HG03159 (cell line): ENCODE data around the gene VKORC1L1.
"Not testable (repeated sequence)": the region's sequence is repeated elsewhere in the genome, so short reads cannot be mapped to it uniquely, and the experiment has no call there.

ENCODE experiments used
- ATAC-seq: cut with Tn5 transposase; IDR thresholded peaks from one replicate; pipeline ENCODE4 v1.9.1; 2021; ENCODE audit warnings: mild to moderate bottlenecking, moderate library complexity; ENCODE audit not compliant: unreplicated experiment

The VKORC1L1 gene

DNA sequence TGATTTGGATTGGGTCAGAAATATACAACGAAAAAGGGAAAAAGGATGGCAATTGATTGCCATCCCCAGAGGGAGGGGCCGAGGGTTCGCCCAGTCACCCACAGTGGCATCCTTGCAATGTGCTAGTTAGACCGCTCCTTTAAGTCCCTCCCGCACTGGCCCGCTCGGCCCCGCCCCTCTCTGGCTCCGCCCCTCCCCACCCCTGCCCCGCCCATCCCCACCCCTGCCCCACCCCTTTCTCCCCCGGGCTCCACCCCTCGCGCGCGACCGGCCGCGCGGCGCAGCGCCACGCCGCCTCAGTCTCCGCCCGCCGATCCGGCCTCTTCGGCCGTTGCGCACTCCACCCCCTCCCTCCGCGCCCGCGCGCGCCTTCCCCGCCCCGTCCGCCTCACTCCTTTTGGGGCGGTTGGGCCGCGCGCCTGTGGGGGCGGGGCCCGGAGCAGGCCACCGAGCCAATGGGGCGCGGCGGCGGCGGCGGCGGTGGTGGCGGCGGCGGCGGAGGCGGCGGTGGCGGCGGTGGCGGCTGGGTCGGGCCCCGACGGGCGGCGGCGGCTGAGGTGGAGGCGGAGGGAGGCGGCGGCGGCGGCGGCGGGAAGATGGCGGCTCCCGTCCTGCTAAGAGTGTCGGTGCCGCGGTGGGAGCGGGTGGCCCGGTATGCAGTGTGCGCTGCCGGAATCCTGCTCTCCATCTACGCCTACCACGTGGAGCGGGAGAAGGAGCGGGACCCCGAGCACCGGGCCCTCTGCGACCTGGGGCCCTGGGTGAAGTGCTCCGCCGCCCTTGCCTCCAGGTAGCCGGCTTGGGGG is at the start of gene VKORC1L1:
TSS of gene VKORC1L1 (plus strand) at position 299 of the 806 bp plus-strand sequence. CDS start at position 597, 298 bp downstream.
- peak; percentile 79 for ATAC-seq

DNA sequence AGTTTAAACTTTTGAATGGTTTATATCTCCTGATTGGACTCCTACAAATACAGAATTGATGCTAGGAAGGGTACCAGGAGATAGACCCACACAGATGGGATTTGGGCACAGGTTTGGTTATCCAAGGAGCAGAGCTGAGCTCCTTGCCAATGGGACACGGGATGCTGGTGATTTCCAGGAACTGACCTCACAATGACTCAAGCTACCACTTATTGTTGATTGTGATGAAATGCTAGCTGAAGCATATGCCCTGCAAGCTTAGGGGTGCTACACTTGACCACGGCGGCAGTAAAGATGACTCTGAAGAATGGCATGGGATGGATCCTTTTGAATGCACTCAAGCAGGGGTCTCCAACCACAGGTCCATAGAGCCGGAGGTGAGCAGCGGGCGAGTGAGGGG is 45.5 kb upstream of the VKORC1L1 start:
- ATAC-seq, result no peak

DNA sequence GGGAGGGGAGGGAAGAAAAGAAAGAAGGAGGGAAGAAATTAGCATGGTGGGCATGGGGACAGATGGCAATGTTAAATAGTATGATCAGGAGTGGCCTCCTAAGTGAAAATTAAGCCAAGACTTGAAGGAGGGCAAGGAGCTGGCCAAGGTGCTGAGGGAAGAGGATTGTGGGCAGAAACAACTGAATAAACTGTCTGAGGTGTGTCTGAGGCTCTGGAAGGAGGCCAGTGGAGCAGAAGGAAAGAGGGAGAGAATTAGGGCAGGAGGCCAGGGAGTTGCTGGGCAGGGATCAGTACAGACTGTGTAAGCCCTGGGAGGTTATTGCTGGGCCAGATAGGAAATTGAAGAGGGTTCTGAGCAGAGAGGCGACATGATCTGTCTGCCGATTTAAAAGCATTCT is 40.6 kb upstream of the VKORC1L1 start:
- no peak for ATAC-seq

GRCh38 chr7:65836684-65837083 is 36.2 kb upstream of the VKORC1L1 start:
- ATAC-seq, result not testable (repeated sequence)

GRCh38 chr7:65837541-65837956 is 35.3 kb upstream of the VKORC1L1 start:
- ATAC-seq, result not testable (repeated sequence)

- ATAC-seq, result no peak
Measured at GRCh38 chr7:65839846-65840245, 33.0 kb upstream of the VKORC1L1 start.

DNA sequence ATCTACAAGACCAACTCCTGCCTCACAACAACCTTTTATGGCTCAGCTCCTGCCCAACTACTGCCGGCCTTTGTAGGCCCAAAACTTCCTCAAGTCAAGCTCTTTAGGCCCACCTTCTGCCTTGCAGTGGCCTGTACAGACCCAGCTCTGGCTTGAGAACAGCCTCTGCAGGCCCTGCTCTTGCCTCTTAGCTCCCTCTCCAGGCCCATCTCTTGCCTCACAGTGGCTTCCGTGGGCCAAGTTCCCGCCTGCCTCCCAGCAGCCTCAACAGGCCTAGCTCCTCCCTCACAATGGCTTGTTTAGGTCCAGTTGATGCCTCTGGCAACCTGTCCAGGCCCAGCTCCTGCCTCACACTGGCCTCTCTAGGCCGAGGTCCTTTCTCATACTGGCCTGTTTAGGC is 32.4 kb upstream of the VKORC1L1 start:
- no peak for ATAC-seq

DNA sequence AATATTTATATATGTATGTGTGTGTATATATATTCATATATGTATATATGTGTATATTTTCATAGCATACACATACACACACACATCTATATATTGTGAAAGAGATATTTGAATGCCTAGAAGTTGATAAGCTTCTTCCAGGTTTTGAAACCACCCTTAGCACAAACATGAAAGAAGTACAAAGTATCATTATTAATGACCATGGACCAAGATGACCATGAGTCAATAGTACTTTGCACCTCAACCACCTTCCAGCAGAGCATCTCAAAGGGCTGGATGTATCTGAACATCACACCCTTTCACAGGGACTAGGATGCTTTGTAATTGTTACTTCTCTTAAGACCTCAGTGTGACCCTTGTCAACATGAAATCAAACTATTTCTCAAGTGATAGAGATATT is 29.3 kb upstream of the VKORC1L1 start:
- ATAC-seq, result not testable (repeated sequence)

DNA sequence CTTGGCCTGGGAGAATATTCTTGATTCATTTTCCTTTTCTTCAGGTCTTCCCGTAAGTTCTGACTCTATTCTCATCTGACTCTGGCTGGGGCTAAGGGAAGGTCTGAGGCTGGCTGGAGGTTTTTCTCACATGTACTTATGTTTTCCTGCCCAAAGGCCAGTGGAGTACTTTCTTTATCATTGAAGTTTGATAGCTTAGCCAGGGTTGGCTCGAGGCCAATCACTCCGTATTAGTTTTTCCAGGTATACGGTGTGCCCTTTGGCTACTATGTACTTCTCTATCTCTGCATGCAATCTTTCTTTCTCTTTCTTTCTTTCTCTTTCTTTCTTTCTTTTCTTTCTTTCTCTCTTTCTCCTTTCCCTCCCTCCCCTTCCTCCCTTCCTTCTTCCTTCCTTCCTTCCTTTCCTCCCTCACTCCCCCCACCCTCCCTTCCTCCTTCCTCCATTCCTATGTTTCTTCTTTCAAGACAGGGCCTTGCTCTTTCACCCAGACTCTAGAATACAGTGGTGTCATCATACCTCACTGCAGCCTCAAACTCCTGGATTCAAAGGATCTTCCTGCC is 26.8 kb upstream of the VKORC1L1 start:
- ATAC-seq, result no peak

- ATAC-seq, result not testable (repeated sequence)
Measured at GRCh38 chr7:65853426-65853825, 19.4 kb upstream of the VKORC1L1 start.

GRCh38 chr7:65853892-65854291 is 19.0 kb upstream of the VKORC1L1 start:
- ATAC-seq, result not testable (repeated sequence)

DNA sequence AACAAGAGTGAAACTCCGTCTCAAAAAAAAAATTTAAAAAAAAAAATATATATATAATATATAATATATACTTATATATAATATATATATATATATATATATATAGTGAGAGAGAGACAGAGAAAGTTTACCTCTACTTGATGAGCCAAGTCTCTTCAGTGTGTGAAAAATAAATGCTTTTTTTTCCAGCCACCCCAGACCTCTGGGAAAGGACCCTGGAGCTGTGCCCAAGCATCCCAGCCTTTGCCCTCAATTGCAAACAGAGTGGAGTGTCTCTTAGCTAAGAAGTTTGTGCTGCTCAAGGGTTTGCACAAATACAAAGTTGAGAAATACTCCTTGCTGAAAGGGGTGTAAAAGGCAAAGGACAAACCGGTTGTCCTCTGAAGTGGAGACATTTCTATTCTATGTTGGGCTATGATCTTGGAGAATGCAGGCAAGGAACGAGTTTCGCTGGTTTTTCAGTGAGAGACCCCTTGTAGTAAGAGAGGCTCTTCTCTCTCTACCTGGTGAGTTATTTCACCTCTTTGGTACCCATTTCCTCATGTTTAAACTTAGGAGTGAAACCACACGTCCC is 15.5 kb upstream of the VKORC1L1 start:
- ATAC-seq, result not testable (repeated sequence)

DNA sequence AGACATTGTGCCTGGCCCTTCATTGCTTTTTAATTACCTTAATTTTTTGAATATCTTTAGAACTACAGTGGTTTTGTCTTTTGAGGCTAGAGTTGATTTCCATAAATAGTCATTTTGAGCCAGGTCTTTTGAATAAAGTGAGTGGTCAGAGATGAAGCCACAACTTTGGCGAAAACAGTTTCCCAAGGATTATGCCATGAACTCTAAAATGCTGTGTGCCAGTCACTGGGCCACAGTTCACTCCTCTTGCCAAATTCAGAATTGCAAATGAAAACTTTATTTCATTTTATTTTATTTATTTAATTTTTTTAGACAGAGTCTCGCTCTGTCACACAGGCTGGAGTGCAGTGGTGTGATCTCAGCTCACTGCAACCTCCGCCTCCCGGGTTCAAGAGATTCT is 14.2 kb upstream of the VKORC1L1 start:
- ATAC-seq, result not testable (repeated sequence)

GRCh38 chr7:65866244-65866643 is 6.6 kb upstream of the VKORC1L1 start:
- ATAC-seq, result not testable (repeated sequence)

GRCh38 chr7:65867681-65868080 is 5.2 kb upstream of the VKORC1L1 start:
- not testable (repeated sequence) for ATAC-seq

DNA sequence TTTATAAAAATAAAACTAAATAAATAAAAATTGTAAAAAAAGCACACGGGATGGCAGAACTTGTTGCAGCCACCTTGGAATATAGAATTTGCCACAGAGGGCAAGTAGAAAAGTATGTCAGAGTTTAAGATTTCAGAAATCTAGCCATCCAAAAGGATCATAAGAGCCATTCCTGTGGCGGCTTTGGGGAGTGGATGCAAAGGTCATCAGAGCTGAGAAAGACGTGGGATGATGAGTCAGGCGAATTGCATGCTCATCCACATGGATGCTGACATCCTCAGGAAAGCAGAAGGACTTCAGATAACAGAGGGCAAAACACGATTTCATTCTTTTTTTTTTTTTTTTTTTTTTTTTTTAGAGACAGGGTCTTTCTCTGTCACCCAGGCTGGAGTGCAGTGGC is 3.6 kb upstream of the VKORC1L1 start:
- ATAC-seq, result not testable (repeated sequence)

DNA sequence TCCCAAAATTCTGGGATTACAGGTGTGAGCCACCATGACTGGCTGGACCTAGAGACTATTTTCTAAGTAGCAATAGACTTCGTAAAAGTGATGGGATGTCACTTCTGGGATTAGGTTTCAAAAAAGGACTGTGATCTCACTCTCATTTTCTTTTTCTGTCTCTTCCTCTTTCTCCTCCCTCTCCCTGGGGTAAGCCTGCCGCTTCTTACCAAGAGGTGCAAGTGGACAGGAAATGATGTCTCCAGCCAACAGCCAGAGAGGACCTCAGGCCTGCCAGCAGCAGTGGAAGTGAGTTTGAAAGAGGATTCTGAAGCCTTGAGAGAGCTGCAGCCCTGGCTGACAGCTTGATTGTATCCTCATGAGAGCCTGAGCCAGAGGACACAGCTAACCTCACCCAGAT is 1.4 kb upstream of the VKORC1L1 start:
- ATAC-seq, result not testable (repeated sequence)

DNA sequence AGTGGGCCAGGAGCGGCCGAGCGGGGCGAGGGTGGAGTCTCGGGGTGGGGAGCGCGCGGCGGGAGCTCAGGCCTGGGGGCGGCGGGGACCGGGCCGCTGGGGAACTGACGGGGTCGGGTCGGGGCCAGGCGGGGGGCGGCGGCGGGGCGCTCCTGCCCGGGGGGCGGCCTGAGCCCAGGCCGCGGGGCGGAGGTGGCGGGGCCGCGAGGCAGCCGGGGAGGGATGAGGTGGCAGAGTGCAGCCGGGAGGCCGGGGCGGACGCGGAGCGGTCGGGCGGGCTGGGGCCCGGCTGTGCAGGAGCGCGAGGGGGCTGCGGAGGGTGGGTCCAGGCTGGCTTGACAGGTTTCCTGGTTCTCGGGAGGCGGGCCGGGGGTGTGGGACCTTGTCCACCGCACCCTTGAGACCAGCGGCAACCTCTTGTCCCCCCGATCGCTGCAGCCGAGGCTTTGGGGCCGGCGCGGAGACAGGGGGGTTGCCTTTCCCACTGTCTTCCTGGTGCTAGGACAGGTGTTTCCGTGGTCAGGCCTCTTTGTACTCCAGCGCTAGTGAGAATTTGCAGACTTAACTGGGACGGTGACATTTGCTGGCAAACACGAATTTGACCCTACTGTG is 814 bp downstream of the VKORC1L1 start:
- peak; percentile 42 for ATAC-seq

GRCh38 chr7:65875715-65876114 is 2.8 kb downstream of the VKORC1L1 start:
- ATAC-seq, result not testable (repeated sequence)

DNA sequence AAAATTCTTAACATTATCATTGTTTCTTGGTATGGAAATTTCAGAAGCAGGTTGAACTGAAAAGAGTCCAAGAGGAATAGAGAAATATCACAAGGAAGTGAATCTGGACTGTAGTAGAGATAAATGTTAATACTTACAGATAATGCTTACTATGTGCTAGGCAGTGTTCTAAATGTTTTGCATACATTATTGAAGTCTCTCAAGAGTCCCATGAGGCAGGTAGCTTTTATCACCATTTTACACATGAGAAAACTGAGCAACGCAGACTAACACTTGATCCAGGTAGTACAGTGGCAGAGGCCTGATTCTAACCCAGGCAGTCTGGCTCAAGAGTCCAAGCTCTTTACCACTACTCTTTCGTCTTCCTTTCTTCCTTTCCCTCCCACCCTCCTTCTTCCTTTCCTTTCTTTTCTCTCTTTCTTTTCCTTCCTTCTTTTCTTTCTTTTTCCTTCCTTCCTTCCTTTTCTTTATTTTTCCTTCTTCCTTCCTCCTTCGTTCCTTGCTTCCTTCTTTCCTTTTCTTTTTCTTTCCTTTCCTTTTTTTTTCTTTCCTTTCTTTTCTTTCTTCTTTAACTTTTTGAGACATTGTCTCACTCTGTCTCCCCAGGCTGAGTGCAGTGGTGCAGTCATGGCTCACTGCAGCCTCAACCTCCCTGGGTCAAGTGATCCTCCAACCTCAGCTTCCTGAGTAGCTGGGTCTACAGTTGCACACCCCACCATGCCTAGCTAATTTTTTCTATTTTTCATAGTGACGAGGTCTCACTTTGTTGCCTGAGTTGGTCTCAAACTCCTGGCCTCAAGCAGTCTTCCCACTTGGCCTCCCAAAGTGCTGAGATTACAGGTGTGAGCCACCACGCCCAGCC is 6.6 kb downstream of the VKORC1L1 start:
- ATAC-seq, result peak; percentile 50

GRCh38 chr7:65880242-65880641 is 7.4 kb downstream of the VKORC1L1 start:
- not testable (repeated sequence) for ATAC-seq
